HepG2 (cell line): ENCODE data around the gene UBAC1. TPM values are rescaled to one million over a fixed set of nuclear protein-coding genes. Genes with fewer than 3 reads are reported as not detected.

Source experiments
- CHD2 ChIP-seq: IDR thresholded peaks from 2 replicates; pipeline ENCODE4 v1.6.1; 2011; ENCODE audit warnings: low read depth, low read length, improper control_type of control experiment
- ELF3 ChIP-seq: IDR thresholded peaks from 2 replicates; pipeline ENCODE4 v1.6.1; 2016; ENCODE audit warnings: missing genetic modification reagents, missing compliant biosample characterization
- ESRRA ChIP-seq: sonication (generic); formaldehyde crosslinking; IDR thresholded peaks from 2 replicates; pipeline ENCODE4 v1.5.1; 2020; ENCODE audit warnings: mild to moderate bottlenecking, low read depth, missing genetic modification reagents
- FOXA1 ChIP-seq, 2 experiments: fragments of 450-650 bp in 1 of 2; sonication (generic) in 1 of 2; formaldehyde crosslinking in 1 of 2; IDR thresholded peaks; 2 replicates each; pipeline versions ENCODE4 v1.4.0 to v1.6.1; 2016 to 2020; ENCODE audit warnings: missing genetic modification reagents in 1 of 2
- FOXK1 ChIP-seq: sonication (generic); formaldehyde crosslinking; IDR thresholded peaks from 2 replicates; pipeline ENCODE4 v1.4.0; 2020; ENCODE audit warnings: low read depth, missing genetic modification reagents, borderline replicate concordance
- KDM1A ChIP-seq: IDR thresholded peaks from 2 replicates; pipeline ENCODE4 v1.6.1; 2016; ENCODE audit warnings: missing compliant biosample characterization
- KDM3A ChIP-seq: IDR thresholded peaks from 2 replicates; pipeline ENCODE4 v1.6.1; 2018; ENCODE audit warnings: low read depth, missing compliant biosample characterization
- KDM6A ChIP-seq: IDR thresholded peaks from 2 replicates; pipeline ENCODE4 v1.6.1; 2016; ENCODE audit warnings: low read depth
- MIER2 ChIP-seq: IDR thresholded peaks from 2 replicates; pipeline ENCODE4 v1.6.1; 2016; ENCODE audit warnings: missing biosample characterization, missing genetic modification reagents
- MXD4 ChIP-seq: IDR thresholded peaks from 2 replicates; pipeline ENCODE4 v1.6.1; 2016; ENCODE audit warnings: mild to moderate bottlenecking, missing biosample characterization, missing genetic modification reagents
- NFE2 ChIP-seq: sonication (generic); formaldehyde crosslinking; IDR thresholded peaks from 2 replicates; pipeline ENCODE4 v1.4.0; 2020; ENCODE audit warnings: missing genetic modification reagents
- RELA ChIP-seq: sonication (generic); formaldehyde crosslinking; IDR thresholded peaks from 2 replicates; pipeline ENCODE4 v1.4.0; 2020; ENCODE audit warnings: missing genetic modification reagents
- SMC3 ChIP-seq: IDR thresholded peaks from 2 replicates; pipeline ENCODE4 v1.6.1; 2011; ENCODE audit warnings: low read length, improper control_type of control experiment
- SP2 ChIP-seq: sonication (generic); formaldehyde crosslinking; IDR thresholded peaks from 2 replicates; pipeline ENCODE4 v1.5.1; 2020; ENCODE audit warnings: mild to moderate bottlenecking, missing genetic modification reagents
- TAF1 ChIP-seq: sonication (generic); formaldehyde crosslinking; IDR thresholded peaks from 2 replicates; pipeline ENCODE4 v1.4.0; 2020; ENCODE audit warnings: missing genetic modification reagents
- TBX2 ChIP-seq: sonication (generic); formaldehyde crosslinking; IDR thresholded peaks from 2 replicates; pipeline ENCODE4 v1.5.0; 2020; ENCODE audit warnings: missing genetic modification reagents, mild to moderate bottlenecking, borderline replicate concordance
- TCF12 ChIP-seq, 2 experiments: fragments of 450-650 bp in 1 of 2; sonication (generic) in 1 of 2; formaldehyde crosslinking in 1 of 2; IDR thresholded peaks; 2 replicates each; pipeline versions ENCODE4 v1.6.1 to v1.8.0; 2017 to 2022; ENCODE audit warnings: antibody characterized with exemption in 1 of 2, mild to moderate bottlenecking in 1 of 2, missing genetic modification reagents in 1 of 2, moderate library complexity in 1 of 2
- THAP11 ChIP-seq: IDR thresholded peaks from 2 replicates; pipeline ENCODE4 v1.6.1; 2016; ENCODE audit warnings: missing biosample characterization, missing genetic modification reagents
- TOE1 ChIP-seq: sonication (generic); formaldehyde crosslinking; IDR thresholded peaks from 2 replicates; pipeline ENCODE4 v1.4.0; 2020; ENCODE audit warnings: mild to moderate bottlenecking, missing genetic modification reagents
- ZKSCAN8 ChIP-seq: IDR thresholded peaks from 2 replicates; pipeline ENCODE4 v1.6.1; 2016; ENCODE audit warnings: borderline replicate concordance, missing genetic modification reagents, missing compliant biosample characterization
- ZNF326 ChIP-seq: sonication (generic); formaldehyde crosslinking; IDR thresholded peaks from 2 replicates; pipeline ENCODE4 v1.4.0; 2020; ENCODE audit warnings: missing genetic modification reagents, borderline replicate concordance
- ZNF605 ChIP-seq: sonication (generic); formaldehyde crosslinking; IDR thresholded peaks from 2 replicates; pipeline ENCODE4 v1.8.0; 2022; ENCODE audit warnings: mild to moderate bottlenecking, missing genetic modification reagents
- ZNF713 ChIP-seq: sonication (generic); formaldehyde crosslinking; IDR thresholded peaks from 2 replicates; pipeline ENCODE4 v1.4.0; 2020; ENCODE audit warnings: mild to moderate bottlenecking, missing genetic modification reagents
- ZNF841 ChIP-seq: sonication (generic); formaldehyde crosslinking; IDR thresholded peaks from 2 replicates; pipeline ENCODE4 v1.8.1; 2023; ENCODE audit warnings: missing genetic modification reagents, borderline replicate concordance
- polyA plus RNA-seq, 8 experiments: library from polyadenylated mRNA; depleted of rRNA in 3 of 8; stranded (reverse) in 7 of 8; unstranded in 1 of 8; fragments of >200 nt; fragmentation: Illumina TruSeq in 4 of 8; extraction: Trizol in 4 of 8; gene quantifications; 2 replicates each; pipeline versions ENCODE4 v1.2.1 to v1.2.3, GENCODE V29; 2011 to 2016; ENCODE audit warnings: low read depth in 4 of 8, missing spikeins in 1 of 8, mixed read lengths in 1 of 8; ENCODE audit not compliant: insufficient read depth in 1 of 8
- total RNA-seq, 5 experiments: library from RNA; depleted of rRNA; stranded (reverse); fragments of >200 nt; fragmentation: Illumina TruSeq; extraction: Trizol; gene quantifications; 2 replicates each; pipeline ENCODE4 v1.2.3, GENCODE V29; 2016; ENCODE audit warnings: low read depth in 1 of 5
- TF ChIP-seq, protein P1 (sequence below): sonication (generic); formaldehyde crosslinking; conservative IDR thresholded peaks from 2 replicates; pipeline ENCODE4 v1.8.0; 2022; ENCODE audit warnings: missing genetic modification reagents
- TF ChIP-seq, protein P2 (sequence below): sonication (generic); formaldehyde crosslinking; IDR thresholded peaks from 2 replicates; pipeline ENCODE4 v1.9.0; 2022; ENCODE audit warnings: missing genetic modification reagents, mild to moderate bottlenecking, borderline replicate concordance
- TF ChIP-seq, protein P3 (sequence below): sonication (generic); formaldehyde crosslinking; IDR thresholded peaks from 2 replicates; pipeline ENCODE4 v1.4.0; 2020; ENCODE audit warnings: missing genetic modification reagents, borderline replicate concordance

Gene UBAC1
- total and polyA plus RNA-seq, 2 of the 13 experiments (the other 11 are each of a cell fraction or from before 2014, with no cell fraction given) = 32.2 to 34.1 TPM

DNA sequence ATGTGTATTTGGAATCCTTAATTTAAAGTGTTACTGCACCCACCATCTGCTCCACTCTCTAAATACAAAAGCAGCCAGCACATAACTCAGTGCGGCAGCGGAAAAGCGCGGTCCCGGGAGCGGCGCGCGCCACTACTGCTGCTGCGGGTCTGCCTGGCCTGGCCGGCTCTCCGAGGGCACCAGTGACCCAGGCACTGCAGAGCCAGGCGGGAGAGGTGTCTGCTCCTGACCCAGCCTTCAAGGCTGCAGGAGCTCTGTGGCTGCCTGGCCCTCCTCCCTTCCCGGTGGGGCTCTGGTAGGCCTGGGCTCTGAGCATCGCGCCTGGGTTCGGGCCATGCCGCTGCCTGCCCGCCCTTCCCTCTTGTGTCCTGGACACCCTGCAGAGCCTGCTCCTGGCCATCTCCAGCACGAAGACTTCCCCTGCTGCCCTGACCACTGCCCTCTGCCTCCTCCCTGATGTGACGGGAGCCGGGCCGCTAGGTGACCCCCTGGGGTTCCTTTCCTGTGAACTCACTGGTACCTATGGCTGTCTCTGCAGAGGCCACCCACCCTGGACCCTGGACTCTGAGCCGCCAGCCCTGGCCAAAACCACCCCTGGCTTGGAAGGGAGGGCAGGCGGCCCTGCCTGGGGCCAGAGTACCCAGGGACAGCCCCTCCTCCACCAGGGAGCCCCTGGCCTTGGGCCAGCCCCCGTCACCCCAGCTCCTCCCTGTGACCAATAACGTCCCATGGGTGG is 32.8 kb upstream of the UBAC1 start (continued):
- TF ChIP-seq, protein P1, sequence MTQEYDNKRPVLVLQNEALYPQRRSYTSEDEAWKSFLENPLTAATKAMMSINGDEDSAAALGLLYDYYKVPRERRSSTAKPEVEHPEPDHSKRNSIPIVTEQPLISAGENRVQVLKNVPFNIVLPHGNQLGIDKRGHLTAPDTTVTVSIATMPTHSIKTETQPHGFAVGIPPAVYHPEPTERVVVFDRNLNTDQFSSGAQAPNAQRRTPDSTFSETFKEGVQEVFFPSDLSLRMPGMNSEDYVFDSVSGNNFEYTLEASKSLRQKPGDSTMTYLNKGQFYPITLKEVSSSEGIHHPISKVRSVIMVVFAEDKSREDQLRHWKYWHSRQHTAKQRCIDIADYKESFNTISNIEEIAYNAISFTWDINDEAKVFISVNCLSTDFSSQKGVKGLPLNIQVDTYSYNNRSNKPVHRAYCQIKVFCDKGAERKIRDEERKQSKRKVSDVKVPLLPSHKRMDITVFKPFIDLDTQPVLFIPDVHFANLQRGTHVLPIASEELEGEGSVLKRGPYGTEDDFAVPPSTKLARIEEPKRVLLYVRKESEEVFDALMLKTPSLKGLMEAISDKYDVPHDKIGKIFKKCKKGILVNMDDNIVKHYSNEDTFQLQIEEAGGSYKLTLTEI = no peak
- TF ChIP-seq FOXA1 (IDR thresholded peaks at IDR 0.05) = no peak
- TF ChIP-seq FOXA1 (CRISPR knock-in tag; IDR thresholded peaks at IDR 0.05) = no peak
- peak; percentile 51; the same call in 1 of the 2 replicates for TF ChIP-seq SP2 (CRISPR knock-in tag)
- TF ChIP-seq RELA = no peak
- TF ChIP-seq ESRRA (CRISPR knock-in tag) = peak; percentile 93
- TF ChIP-seq, protein P2, sequence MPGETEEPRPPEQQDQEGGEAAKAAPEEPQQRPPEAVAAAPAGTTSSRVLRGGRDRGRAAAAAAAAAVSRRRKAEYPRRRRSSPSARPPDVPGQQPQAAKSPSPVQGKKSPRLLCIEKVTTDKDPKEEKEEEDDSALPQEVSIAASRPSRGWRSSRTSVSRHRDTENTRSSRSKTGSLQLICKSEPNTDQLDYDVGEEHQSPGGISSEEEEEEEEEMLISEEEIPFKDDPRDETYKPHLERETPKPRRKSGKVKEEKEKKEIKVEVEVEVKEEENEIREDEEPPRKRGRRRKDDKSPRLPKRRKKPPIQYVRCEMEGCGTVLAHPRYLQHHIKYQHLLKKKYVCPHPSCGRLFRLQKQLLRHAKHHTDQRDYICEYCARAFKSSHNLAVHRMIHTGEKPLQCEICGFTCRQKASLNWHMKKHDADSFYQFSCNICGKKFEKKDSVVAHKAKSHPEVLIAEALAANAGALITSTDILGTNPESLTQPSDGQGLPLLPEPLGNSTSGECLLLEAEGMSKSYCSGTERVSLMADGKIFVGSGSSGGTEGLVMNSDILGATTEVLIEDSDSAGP (CRISPR knock-in tag) = peak; percentile 86; the same call in 1 of the 2 replicates
- TF ChIP-seq ELF3 (CRISPR knock-in tag) = peak; percentile 69
- no peak for TF ChIP-seq KDM1A
- TF ChIP-seq ZNF326 (CRISPR knock-in tag) = no peak
- peak; percentile 78; the same call in 1 of the 2 replicates for TF ChIP-seq KDM3A (CRISPR knock-in tag)
- TF ChIP-seq, protein P3, sequence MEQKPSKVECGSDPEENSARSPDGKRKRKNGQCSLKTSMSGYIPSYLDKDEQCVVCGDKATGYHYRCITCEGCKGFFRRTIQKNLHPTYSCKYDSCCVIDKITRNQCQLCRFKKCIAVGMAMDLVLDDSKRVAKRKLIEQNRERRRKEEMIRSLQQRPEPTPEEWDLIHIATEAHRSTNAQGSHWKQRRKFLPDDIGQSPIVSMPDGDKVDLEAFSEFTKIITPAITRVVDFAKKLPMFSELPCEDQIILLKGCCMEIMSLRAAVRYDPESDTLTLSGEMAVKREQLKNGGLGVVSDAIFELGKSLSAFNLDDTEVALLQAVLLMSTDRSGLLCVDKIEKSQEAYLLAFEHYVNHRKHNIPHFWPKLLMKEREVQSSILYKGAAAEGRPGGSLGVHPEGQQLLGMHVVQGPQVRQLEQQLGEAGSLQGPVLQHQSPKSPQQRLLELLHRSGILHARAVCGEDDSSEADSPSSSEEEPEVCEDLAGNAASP = peak; percentile 71; the same call in 1 of the 2 replicates
- TF ChIP-seq ZNF713 (CRISPR knock-in tag) = no peak
- peak; percentile 89 for TF ChIP-seq TAF1
- TF ChIP-seq MXD4 (CRISPR knock-in tag) = peak; percentile 64
- peak; percentile 61; the same call in 1 of the 2 replicates for TF ChIP-seq THAP11 (CRISPR knock-in tag)
- TF ChIP-seq KDM6A (CRISPR knock-in tag) = peak; percentile 94
- peak; percentile 90; the same call in 1 of the 2 replicates for TF ChIP-seq TBX2 (CRISPR knock-in tag)
- TF ChIP-seq TCF12 (IDR thresholded peaks at IDR 0.05) = no peak
- peak; percentile 85; the same call in 1 of the 2 replicates for TF ChIP-seq TCF12 (CRISPR knock-in tag; IDR thresholded peaks at IDR 0.05)
- no peak for TF ChIP-seq NFE2 (CRISPR knock-in tag)
- no peak for TF ChIP-seq ZNF841 (CRISPR knock-in tag)
- peak; percentile 25; the same call in 1 of the 2 replicates for TF ChIP-seq FOXK1 (CRISPR knock-in tag)
- peak; percentile 39; the same call in 1 of the 2 replicates for TF ChIP-seq MIER2 (CRISPR knock-in tag)
- no peak; the same call in 1 of the 2 replicates for TF ChIP-seq ZNF605
- TF ChIP-seq TOE1 (CRISPR knock-in tag) = peak; percentile 36; the same call in 1 of the 2 replicates
- TF ChIP-seq SMC3 = no peak
- TF ChIP-seq ZKSCAN8 (CRISPR knock-in tag) = 0 out of 2 replicates have a peak, but pooled peaks have one; percentile 67
- TF ChIP-seq CHD2 = peak; percentile 67
